HEK293 (cell line): ENCODE results near the gene KRT7.

ENCODE experiments used
- ZSCAN4 ChIP-seq: fragments of 450-650 bp; formaldehyde crosslinking; IDR thresholded peaks from 2 replicates; pipeline ENCODE4 v1.5.1; 2017; ENCODE audit warnings: missing biosample characterization, missing genetic modification characterization
- TF ChIP-seq, protein P1 (sequence below): fragments of 450-650 bp; formaldehyde crosslinking; IDR thresholded peaks from 2 replicates; pipeline ENCODE4 v1.5.1; 2016; ENCODE audit warnings: missing biosample characterization, missing genetic modification characterization

DNA sequence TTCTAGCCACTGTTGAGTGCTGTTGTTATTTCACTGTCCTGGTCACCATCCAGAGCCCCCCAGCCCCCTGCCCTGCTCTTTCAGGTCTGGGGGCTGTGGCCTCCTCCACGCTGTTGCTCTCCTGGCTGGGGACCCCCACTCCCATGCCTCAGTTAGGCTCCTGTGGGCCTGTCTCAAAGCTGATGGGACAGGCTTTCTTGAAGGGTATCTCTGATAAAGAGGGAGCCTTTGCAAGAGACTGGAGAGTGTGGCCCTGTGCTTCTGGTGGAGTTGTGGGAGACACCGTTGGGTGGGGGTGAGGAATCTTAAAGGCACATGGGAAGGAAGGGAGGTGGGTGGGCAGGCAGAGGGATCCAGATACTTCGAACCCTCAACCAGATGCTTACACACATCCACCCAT lies 29.2 kb downstream of the KRT7 start:
- no peak for TF ChIP-seq ZSCAN4 (tag by site-specific recombination)
- TF ChIP-seq, protein P1, sequence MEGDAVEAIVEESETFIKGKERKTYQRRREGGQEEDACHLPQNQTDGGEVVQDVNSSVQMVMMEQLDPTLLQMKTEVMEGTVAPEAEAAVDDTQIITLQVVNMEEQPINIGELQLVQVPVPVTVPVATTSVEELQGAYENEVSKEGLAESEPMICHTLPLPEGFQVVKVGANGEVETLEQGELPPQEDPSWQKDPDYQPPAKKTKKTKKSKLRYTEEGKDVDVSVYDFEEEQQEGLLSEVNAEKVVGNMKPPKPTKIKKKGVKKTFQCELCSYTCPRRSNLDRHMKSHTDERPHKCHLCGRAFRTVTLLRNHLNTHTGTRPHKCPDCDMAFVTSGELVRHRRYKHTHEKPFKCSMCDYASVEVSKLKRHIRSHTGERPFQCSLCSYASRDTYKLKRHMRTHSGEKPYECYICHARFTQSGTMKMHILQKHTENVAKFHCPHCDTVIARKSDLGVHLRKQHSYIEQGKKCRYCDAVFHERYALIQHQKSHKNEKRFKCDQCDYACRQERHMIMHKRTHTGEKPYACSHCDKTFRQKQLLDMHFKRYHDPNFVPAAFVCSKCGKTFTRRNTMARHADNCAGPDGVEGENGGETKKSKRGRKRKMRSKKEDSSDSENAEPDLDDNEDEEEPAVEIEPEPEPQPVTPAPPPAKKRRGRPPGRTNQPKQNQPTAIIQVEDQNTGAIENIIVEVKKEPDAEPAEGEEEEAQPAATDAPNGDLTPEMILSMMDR, result no peak
